NB4 (cell line): Measurements from ENCODE around the gene CECR2.
A peak's percentile ranks its signal among the peaks of the same experiment; 100 is the strongest.

ENCODE experiments used
- DNase-seq: peaks from one replicate; pipeline ENCODE4 v3.0.0; 2010; ENCODE audit warnings: low read depth
- H3K4me3 ChIP-seq: one replicate; pipeline ENCODE4 v1.5.1; 2011; ENCODE audit warnings: mild to moderate bottlenecking, low read depth, low read length, moderate library complexity
- CTCF ChIP-seq: IDR thresholded peaks from one replicate; pipeline ENCODE4 v1.5.1; 2012; ENCODE audit warnings: low read depth, low read length
- MAX ChIP-seq: IDR thresholded peaks from 2 replicates; pipeline ENCODE4 v1.6.1; 2011; ENCODE audit warnings: low read depth, low read length
- MYC ChIP-seq: IDR thresholded peaks from 2 replicates; pipeline ENCODE4 v1.6.1; 2011; ENCODE audit warnings: low read depth, low read length
- POLR2A ChIP-seq: IDR thresholded peaks from 2 replicates; pipeline ENCODE4 v1.6.1; 2011; ENCODE audit warnings: mild to moderate bottlenecking; ENCODE audit not compliant: insufficient read length; ENCODE audit errors: extremely low read depth

CECR2 gene

GRCh38 chr22:17479135-17479534 is 109.9 kb downstream of the CECR2 start:
- DNase-seq, result no peak
- H3K4me3 ChIP-seq, result no peak overlapping the region
- TF ChIP-seq CTCF (no peak), POLR2A (no peak), MYC (no peak), MAX (no peak)

- no peak for DNase-seq
- H3K4me3 ChIP-seq, result no peak overlapping the region
- TF ChIP-seq MAX (no peak), POLR2A (no peak), CTCF (no peak), MYC (no peak)
Observed at GRCh38 chr22:17481424-17481823, 112.2 kb downstream of the CECR2 start.

GRCh38 chr22:17483688-17484372 is 114.6 kb downstream of the CECR2 start:
- TF ChIP-seq MYC (no peak), POLR2A (no peak), MAX (no peak), CTCF (no peak)
- H3K4me3 ChIP-seq, result no peak overlapping the region
- DNase-seq, result peak; percentile 38

- H3K4me3 ChIP-seq, result no peak overlapping the region
- no peak for TF ChIP-seq MYC
- TF ChIP-seq CTCF, result no peak
Observed at GRCh38 chr22:17484608-17485007, 115.3 kb downstream of the CECR2 start.

GRCh38 chr22:17486313-17486712 is 117.1 kb downstream of the CECR2 start:
- H3K4me3 ChIP-seq, result no peak overlapping the region
- no peak for DNase-seq
- TF ChIP-seq CTCF, result no peak
- TF ChIP-seq MYC, result no peak
- no peak for TF ChIP-seq POLR2A
- no peak for TF ChIP-seq MAX

More at GRCh38 chr22:17484608-17485007, 115.3 kb downstream of the CECR2 start:
- DNase-seq, result no peak

- TF ChIP-seq MYC, result no peak
- no peak for TF ChIP-seq CTCF
- TF ChIP-seq POLR2A, result no peak
- TF ChIP-seq MAX, result no peak
- H3K4me3 ChIP-seq, result no peak overlapping the region
Observed at GRCh38 chr22:17486719-17487118, 117.5 kb downstream of the CECR2 start.

More at GRCh38 chr22:17486719-17487118, 117.5 kb downstream of the CECR2 start:
- DNase-seq, result no peak
